Activated CD8-positive, alpha-beta memory T cell treated with anti-CD3 and anti-CD28 coated beads for 1 hour (primary cell): ENCODE data around the gene PIP5K1B.

Experiments
- DNase-seq, 2 donors: peaks; one replicate each; pipeline ENCODE4 v3.0.0-alpha.2; 2020; ENCODE audit warnings: low read depth in 1 of 2; ENCODE audit errors: extremely low read depth in 1 of 2

Gene PIP5K1B

GRCh38 chr9:69016191-69017096, 311.4 kb downstream of the PIP5K1B start:
- DNase-seq: no peak

DNA sequence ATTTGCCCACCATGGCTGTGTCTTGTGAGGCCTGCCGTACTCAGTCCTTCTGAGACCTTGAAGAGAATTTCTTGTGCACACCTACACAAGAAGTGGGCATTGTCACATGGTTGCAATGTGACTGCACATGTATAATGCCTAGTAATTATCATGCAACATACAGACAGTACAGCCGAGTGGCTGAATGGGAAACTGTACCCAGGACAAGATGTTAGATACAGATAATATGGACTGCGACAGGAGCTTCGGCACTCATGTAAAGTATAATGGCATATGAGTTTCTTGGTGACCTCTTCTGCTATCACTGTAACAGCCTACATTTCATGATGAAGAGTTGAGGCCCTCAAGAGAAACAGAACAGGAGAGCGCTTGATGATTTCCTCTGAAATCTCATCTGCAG, 313.7 kb downstream of the PIP5K1B start:
- DNase-seq: no peak

- DNase-seq: no peak
Observed at GRCh38 chr9:69019808-69020207, 314.8 kb downstream of the PIP5K1B start.

DNA sequence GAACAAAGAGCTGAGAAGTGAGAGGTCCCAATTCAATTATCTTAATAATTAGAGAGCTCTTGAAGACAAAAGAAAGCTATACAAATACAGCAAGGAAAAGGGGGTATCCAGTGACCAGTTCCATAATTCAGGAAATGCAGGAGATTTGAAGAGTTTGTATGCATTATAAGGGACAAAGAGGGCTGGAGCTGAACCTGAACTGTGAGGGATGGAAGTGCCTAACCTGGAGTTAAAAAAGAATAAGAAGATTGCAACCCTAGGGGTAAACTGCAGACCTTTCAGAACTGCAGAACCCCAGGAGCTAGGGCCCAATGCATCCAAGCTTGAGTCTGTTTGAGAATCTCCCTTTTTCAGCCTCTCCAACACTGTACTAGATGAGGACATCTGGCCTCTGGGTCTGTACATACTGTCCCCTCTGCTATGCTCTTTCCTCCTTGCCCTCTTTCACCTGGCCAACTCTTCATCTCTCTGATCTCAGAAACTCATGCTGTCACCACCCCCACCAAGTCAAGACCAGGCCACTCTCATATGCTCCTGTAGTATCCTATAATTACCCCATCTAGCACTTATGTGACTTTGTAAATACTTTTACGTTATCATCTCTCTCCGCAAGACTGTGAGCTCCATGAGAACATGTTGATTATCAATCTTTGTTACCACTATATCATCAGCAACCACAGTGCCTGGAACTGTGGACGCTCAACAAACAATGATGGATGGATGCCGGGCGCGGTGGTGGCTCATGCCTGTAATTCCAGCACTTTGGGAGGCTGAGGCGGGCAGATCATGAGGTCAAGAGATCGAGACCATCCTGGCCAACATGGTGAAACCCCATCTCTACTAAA, 315.5 kb downstream of the PIP5K1B start:
- DNase-seq: no peak

DNA sequence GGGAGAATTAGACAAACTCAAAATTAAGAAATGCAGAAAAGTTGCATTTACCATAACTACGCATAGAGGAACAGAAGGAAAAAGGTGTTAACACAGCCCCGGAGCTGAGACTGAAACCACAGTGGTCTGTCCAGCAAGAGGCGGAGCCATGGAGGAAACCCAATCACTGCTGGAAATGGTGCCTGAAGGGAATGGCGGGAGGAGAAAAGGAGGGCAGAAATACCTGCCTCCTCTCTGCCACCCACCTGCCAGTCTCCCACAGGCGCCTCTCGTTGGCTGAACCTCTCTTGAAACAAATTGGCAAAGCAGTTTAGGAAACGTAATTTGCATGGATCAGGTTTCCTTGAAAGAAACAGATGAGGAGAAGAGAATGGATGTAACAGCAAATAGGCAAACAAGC, 318.6 kb downstream of the PIP5K1B start:
- no peak for DNase-seq

- no peak for DNase-seq
Observed at GRCh38 chr9:69027355-69028097, 322.5 kb downstream of the PIP5K1B start.

DNA sequence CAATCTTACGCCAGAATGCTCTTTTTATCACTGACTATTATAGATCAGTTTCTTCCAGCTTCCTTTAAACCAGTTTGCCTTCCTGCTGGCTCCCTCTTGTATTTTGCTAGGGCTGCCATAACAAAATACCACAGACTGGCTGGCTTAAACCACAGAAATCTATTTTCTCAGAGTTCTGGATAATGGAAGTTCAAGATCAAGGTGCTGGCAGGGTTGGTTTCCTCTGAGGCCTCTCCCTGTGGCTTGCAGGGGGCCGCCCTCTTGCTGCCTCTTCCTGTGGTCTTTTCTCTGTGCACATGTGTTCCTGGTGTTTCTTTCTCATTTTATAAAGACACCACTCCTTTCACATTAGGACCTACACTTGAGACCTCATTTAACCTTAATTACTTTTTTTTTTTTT, 323.7 kb downstream of the PIP5K1B start:
- DNase-seq: no peak

DNA sequence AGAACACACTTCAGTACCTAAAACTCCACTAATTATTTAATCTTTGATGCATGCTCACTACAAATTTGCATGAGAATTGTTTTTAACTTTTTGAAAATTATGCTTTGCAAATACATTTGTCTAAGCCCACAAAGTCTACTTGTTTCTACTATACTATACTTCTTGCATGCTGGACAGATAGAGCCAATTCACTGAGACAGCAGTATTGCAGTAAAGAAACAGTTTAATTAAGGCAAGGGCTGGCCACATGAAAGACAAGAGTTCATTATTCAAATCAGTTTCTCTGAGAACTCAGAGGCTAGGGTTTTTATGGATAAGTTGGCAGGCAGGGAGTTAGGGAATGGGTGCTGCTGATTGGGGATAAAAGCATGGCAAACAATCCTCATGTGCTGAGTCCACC, 324.5 kb downstream of the PIP5K1B start:
- DNase-seq: no peak

DNA sequence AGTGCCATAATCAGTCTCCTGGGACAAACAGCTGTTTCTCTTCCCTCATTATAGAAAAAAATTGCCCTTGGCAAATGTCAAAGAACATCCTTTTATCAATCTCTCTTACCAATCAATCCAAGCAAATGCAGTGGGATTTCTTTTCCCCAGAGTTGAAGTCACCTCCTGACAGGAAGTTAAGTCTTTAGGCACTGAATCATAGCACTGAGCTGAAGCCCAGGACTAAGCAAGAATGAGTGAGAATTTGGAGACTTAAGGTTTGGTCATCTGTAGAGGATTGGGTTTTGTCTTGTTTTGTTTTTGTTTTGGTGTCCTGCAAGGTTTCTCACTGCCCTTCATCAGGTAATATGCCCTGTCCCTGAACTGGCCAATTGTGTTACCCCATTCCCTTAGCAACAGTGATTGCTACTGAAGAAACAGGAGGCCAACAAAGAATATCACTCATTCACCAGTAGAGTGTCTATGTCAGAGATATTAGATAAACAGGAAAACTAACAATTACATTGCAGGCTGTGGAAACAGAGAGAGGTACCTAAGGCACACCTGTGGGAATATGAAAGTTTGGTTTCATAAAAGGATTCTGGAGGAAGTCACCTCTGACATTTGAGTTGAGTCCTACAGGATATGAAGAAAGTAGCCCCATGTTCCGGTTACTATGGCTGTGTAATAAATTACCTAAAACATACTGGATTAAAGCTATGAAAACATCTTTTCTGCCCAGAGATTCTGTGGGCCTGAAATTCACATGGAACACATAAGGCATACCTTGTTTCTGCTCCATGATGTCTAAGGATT, 326.0 kb downstream of the PIP5K1B start:
- DNase-seq: no peak

DNA sequence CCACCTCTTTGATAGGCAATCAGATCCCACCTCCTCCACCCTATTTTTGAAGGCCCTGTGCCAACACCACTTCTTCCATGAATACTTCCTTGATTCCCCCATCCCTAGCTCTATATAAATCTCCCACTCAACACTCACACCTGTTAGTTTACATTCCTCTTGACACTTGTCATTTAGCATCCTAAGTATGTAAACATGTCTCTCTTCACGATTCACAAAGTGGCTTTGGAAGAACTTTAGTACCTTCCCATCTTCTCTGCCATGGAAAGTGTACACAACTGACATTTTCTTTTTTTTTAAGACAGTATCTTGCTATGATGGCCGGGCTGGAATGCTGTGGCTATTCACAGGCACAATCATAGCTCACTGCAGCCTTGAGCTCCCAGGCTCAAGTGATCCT, 329.0 kb downstream of the PIP5K1B start:
- no peak for DNase-seq

- peak; percentile 34 to 68 for DNase-seq
Observed at GRCh38 chr9:69035438-69036308, 330.6 kb downstream of the PIP5K1B start, which contains the start of gene FXN. Gene FXN, plus strand, starts transcription at chr9:69035752. Its CDS starts 31 bp downstream, at chr9:69035783.

- DNase-seq: no peak
Observed at GRCh38 chr9:69036309-69036708, 331.3 kb downstream of the PIP5K1B start.

DNA sequence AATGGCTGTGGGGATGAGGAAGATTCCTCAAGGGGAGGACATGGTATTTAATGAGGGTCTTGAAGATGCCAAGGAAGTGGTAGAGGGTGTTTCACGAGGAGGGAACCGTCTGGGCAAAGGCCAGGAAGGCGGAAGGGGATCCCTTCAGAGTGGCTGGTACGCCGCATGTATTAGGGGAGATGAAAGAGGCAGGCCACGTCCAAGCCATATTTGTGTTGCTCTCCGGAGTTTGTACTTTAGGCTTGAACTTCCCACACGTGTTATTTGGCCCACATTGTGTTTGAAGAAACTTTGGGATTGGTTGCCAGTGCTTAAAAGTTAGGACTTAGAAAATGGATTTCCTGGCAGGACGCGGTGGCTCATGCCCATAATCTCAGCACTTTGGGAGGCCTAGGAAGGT, 331.8 kb downstream of the PIP5K1B start:
- DNase-seq: no peak

DNA sequence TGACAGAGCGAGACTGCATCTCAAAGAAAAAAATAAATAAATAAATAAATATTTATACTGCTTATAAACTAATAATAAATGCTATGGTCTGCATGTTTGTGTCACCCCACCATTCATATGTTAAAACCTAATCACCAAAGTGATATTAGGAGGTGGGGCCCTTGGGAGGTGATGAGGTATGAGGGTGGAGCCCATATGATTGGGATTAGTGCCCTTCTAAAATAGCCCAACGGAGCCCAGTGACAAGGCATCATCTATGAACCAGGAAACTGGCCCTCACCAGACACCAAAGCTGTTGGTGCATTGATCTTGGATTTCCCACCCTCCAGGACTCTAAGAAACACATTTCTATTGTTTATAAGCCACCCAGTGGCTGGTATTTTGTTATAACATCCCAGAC, 335.6 kb downstream of the PIP5K1B start:
- no peak for DNase-seq

DNA sequence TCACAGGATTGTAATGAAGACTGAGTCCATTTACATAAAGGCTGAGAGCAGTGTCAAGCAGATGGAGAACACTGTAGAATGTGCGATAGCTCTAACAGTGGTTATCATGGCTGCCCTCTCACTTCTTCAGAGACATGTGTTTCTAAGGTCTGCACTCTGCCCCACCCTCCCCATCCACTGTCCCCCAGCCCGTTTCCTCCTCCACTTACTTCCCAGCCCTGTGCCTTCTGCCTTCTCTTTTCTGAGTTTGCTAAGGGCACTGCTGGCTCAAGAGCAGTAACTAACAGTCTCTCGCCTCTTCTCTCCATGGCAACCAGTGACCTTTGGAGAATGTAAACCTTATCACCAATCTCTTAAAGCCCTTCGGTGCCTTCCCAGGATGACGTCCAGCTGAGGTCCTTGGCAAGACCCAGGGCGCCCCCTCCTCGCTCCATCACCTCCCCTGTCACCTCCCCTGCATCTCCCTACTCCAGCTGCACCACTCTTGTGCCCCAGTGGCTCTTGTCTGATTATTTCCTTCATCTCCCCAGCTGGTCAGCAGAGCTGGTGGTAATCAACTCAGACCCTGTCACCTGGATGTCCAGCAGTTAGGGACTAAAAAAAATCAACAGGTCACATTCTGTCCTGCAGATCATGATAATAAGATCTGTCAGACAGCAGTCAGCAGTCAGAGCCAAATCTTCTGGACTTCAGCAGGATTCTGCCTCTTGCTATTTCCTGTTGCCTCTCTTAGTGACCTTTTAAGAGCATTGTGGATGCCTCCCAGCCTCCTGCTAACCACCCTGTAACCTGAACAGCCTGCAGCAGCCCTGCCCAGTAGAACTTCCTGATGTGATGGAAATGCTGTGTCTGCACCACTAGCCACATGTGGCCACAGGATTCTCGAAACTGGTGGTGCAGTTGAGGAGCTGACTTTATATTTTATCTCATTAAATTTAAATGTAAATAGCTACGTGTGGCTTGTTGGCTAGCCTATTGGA, 339.5 kb downstream of the PIP5K1B start:
- DNase-seq: no peak

GRCh38 chr9:69045821-69046220, 340.8 kb downstream of the PIP5K1B start:
- no peak for DNase-seq

DNA sequence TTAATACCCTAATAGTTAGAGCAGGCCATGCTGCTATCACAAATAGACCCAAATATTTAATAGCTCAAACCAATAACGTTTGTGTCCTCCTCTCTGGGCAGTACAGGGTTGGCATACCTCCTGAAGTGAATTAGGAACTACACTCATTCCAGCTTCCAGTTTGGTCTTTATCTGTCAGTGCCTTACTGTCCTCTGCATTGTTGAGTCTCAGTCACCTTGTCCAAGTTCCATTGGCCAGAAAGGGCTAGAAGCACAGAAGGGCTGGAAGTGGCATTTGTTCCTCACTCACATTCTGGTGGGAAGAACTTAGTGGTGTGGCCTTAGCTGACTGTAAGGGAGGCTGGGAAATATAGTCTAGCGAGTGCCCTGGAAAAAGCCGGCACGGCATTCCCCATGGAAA, 341.7 kb downstream of the PIP5K1B start:
- no peak for DNase-seq

GRCh38 chr9:69047371-69047770, 342.3 kb downstream of the PIP5K1B start:
- DNase-seq: no peak
